Ascending aorta (tissue), 2 donors: ENCODE data around the gene SERGEF. TPM values are rescaled to one million over a fixed set of nuclear protein-coding genes. Genes with fewer than 3 reads are reported as not detected.

Experiments used
- DNase-seq, 2 donors: peaks; one replicate each; pipeline ENCODE4 v3.0.0-alpha.2; 2019; ENCODE audit warnings: low spot score in 2 of 2
- H3K27ac ChIP-seq, 2 donors: fragments of 200-600 bp; sonication (generic); one replicate each; pipeline ENCODE4 v1.5.1; 2016 to 2017; ENCODE audit warnings: mild to moderate bottlenecking in 1 of 2
- H3K27me3 ChIP-seq: fragments of 200-600 bp; sonication (generic); one replicate; pipeline ENCODE4 v1.5.1; 2017
- H3K36me3 ChIP-seq, 2 donors: fragments of 200-600 bp; sonication (generic); one replicate each; pipeline ENCODE4 v1.5.1; 2016
- H3K4me1 ChIP-seq, 2 donors: fragments of 200-600 bp; sonication (generic); one replicate each; pipeline ENCODE4 v1.5.1; 2016 to 2017; ENCODE audit warnings: mild to moderate bottlenecking in 1 of 2
- H3K4me3 ChIP-seq, 2 donors: fragments of 200-600 bp; sonication (generic); one replicate each; pipeline ENCODE4 v1.5.1; 2016 to 2017; ENCODE audit warnings: mild to moderate bottlenecking in 1 of 2
- H3K9me3 ChIP-seq, 2 donors: fragments of 200-600 bp; sonication (generic); one replicate each; pipeline ENCODE4 v1.5.1; 2016
- intact Hi-C: fragments of 100-400 bp; cut with DNase I; formaldehyde crosslinking; loops from one replicate; pipeline ENCODE4 v1.15.1; 2023
- total RNA-seq: library from RNA; depleted of rRNA; stranded (reverse); fragments of >200 nt; gene quantifications from one replicate; pipeline ENCODE4 v1.1.0, GENCODE V29; 2016
- TF ChIP-seq, protein P1 (sequence below), 3 experiments: fragments of 200-600 bp in 2 of 3; fragments of 450-650 bp in 1 of 3; sonication (generic) in 2 of 3; IDR thresholded peaks; one replicate each; pipeline ENCODE4 v1.5.1; 2016 to 2019; ENCODE audit warnings: antibody characterized with exemption in 3 of 3, mild to moderate bottlenecking in 1 of 3, moderate library complexity in 1 of 3

The SERGEF gene
- total RNA-seq, 1 donor from 2014 or later = 13.6 TPM

DNA sequence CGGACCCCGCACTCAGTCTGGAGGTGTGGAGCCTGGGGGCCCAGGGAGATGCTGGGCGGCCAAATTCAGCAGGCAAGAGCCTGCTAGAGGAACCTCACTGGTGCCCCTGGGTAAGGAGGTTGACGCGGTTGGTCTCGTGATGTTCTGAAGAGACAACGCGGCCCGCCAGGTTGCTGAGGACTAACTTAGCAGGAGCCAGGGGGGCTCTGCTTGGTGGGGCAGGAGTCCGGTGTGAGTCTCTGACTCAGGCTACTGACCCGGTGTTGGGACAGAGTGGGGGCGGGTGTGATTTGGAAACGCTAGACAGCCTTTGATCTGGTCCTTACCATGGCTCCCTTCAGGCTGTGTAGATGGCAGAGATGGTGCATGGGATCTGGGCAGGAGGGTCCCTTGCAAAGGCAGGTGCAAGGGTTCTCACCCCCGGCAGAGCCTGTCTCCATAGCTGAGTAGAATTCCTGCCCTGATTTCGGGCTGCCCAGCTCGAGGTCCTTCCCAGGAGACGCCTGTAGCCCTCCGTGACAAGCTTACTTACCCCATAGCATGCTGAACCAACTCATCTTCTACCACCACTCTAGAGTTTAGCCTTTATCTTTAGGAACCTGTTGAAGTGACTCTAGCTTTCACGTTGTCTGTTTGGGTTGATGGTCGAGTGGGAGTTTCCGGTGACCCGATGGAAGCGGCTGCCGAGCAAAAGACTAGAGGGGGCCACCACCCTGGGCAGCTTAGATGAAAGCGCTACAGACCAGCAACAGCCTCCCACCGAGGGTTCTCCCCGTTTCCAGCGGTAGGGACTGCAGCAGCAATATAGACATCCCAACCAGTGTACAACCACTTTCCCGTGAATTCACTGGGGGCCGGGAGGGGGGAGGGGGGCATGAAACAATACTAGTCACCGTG lies 239.9 kb downstream of the SERGEF start:
- TF ChIP-seq, protein P1, sequence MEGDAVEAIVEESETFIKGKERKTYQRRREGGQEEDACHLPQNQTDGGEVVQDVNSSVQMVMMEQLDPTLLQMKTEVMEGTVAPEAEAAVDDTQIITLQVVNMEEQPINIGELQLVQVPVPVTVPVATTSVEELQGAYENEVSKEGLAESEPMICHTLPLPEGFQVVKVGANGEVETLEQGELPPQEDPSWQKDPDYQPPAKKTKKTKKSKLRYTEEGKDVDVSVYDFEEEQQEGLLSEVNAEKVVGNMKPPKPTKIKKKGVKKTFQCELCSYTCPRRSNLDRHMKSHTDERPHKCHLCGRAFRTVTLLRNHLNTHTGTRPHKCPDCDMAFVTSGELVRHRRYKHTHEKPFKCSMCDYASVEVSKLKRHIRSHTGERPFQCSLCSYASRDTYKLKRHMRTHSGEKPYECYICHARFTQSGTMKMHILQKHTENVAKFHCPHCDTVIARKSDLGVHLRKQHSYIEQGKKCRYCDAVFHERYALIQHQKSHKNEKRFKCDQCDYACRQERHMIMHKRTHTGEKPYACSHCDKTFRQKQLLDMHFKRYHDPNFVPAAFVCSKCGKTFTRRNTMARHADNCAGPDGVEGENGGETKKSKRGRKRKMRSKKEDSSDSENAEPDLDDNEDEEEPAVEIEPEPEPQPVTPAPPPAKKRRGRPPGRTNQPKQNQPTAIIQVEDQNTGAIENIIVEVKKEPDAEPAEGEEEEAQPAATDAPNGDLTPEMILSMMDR (IDR thresholded peaks at IDR 0.05) = no peak
- Histone ChIP-seq H3K36me3 (no peaks in the 10 kb centered on the region), H3K4me1 (no peaks in the 10 kb centered on the region), H3K27ac (no peak overlapping the region), H3K27me3 (no peaks in the 10 kb centered on the region), H3K9me3 (no peaks in the 10 kb centered on the region), H3K4me3 (no peak overlapping the region)
- no peak for DNase-seq
- intact Hi-C loops = no loop called here

DNA sequence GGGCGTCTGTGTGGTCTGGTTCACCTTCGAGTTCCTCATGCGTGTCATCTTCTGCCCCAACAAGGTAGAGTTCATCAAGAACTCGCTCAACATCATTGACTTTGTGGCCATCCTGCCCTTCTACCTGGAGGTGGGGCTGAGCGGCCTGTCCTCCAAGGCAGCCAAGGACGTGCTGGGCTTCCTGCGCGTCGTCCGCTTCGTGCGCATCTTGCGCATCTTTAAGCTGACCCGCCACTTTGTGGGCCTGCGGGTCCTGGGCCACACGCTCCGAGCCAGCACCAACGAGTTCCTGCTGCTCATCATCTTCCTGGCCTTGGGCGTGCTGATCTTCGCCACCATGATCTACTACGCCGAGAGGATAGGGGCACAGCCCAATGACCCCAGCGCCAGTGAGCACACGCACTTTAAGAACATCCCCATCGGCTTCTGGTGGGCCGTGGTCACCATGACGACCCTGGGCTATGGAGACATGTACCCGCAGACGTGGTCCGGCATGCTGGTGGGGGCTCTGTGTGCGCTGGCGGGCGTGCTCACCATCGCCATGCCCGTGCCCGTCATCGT lies 240.9 kb downstream of the SERGEF start:
- H3K4me1 ChIP-seq = no peaks in the 10 kb centered on the region
- no peak for DNase-seq
- H3K27ac ChIP-seq = no peak overlapping the region
- no peaks in the 10 kb centered on the region for H3K36me3 ChIP-seq
- no peaks in the 10 kb centered on the region for H3K27me3 ChIP-seq
- TF ChIP-seq, protein P1 (IDR thresholded peaks at IDR 0.05) = no peak
- no peaks in the 10 kb centered on the region for H3K9me3 ChIP-seq
- intact Hi-C loops = no loop called here
- H3K4me3 ChIP-seq = no peak overlapping the region

DNA sequence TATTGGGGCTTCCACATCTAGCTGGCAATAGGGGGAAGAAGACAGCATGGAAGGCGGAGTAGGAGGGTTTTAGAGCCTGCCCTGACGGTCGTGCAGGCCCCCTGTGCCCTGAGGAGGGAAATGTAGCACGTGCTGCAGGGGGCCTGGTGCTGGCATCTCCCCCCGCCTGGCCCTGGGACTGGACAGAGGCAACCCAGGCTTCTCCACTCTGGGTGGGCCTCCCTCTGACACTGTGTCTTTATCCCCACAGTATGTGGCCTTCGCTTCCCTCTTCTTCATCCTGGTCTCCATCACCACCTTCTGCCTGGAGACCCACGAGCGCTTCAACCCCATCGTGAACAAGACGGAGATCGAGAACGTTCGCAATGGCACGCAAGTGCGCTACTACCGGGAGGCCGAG lies 241.4 kb downstream of the SERGEF start:
- Histone ChIP-seq H3K27me3 (no peaks in the 10 kb centered on the region), H3K27ac (no peak overlapping the region), H3K4me1 (no peaks in the 10 kb centered on the region), H3K9me3 (no peaks in the 10 kb centered on the region), H3K36me3 (no peaks in the 10 kb centered on the region), H3K4me3 (no peak overlapping the region)
- TF ChIP-seq, protein P1 (IDR thresholded peaks at IDR 0.05) = no peak
- no peak for DNase-seq
- intact Hi-C loops = no loop called here

DNA sequence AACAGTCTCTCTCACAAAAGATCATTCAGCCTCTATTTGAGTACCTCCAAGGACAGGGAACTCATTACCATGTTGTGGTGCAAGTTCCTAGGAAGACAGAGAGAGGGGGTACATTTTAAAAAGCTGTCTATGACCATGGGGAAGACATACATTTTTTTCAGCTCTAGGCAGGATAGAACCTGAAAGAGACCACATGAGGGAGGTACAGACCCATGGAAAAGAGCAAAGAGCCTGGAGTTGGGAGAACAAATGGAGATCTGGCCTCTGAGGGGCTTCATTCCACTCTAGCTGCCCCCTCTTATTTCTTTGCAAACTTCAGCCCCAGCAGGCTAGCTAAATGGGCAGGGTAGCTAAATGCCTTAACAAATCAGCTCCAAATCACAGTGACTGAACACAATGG lies 241.9 kb downstream of the SERGEF start:
- Histone ChIP-seq H3K36me3 (no peaks in the 10 kb centered on the region), H3K4me1 (no peaks in the 10 kb centered on the region), H3K9me3 (no peaks in the 10 kb centered on the region), H3K4me3 (no peak overlapping the region), H3K27me3 (no peaks in the 10 kb centered on the region), H3K27ac (no peak overlapping the region)
- no peak for DNase-seq
- TF ChIP-seq, protein P1 (IDR thresholded peaks at IDR 0.05) = no peak
- intact Hi-C loops = no loop called here

DNA sequence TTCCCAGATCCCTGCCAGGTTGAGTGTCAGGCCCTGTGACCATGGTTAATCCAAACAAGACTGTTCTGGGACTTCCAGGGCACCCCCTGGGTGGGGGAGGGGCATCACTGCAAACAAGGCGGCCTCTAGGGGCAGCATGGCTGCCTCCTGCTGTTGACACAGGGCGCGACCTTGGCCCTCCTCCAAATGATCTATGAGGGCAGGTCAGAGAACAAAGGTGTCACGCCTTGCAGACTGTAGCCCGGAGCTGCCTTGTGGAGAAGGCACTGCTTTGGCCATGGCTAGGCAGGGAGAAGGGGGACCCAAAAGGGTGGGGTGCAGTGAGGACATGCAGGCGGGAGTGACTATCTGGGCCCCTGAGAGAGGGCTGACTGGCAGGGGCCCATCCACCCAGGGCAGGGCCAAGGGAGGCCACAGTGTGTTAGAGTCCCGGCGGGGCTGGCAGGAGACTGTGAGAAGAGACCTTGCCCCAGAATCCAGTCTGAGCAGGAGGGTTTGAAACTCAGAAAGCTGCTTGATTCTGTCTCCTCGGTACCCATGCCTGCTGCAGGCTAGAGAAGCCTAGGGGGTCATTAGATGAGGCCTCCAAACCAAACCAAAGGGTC lies 242.7 kb downstream of the SERGEF start:
- H3K27ac ChIP-seq = no peak overlapping the region
- H3K4me3 ChIP-seq = no peak overlapping the region
- H3K36me3 ChIP-seq = no peaks in the 10 kb centered on the region
- intact Hi-C loops = no loop called here
- no peaks in the 10 kb centered on the region for H3K9me3 ChIP-seq
- TF ChIP-seq, protein P1 (IDR thresholded peaks at IDR 0.05) = no peak
- H3K27me3 ChIP-seq = no peaks in the 10 kb centered on the region
- no peak for DNase-seq
- no peaks in the 10 kb centered on the region for H3K4me1 ChIP-seq
